Hypothalamus (tissue), 51 donors: Measurements from ENCODE around the gene STK4.
A peak's percentile ranks its signal among the peaks of the same experiment; 100 is the strongest.

Experiments used
- DNase-seq, 51 donors: peaks; one replicate each; lab custom pipeline; 2025; lab: John Stamatoyannopoulos, UW

STK4 gene

DNA sequence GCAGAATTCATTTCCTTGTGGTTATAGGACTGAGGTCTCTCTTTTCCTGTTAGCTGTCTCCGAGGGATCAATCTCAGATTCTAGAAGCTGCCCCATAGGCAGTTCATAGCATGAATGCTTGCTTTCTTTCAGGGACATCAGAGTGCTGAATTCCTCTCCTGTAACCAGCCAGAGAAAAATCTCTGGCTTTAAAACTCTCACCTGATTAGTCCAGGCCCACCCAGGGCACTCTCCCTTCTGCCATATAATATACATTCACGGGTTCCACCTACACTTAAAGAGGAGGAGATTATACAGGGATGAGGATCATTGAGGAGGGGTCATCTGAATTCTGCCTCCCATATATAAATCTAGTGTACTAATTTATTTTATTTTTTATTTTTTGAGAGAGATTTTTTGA, 136.8 kb downstream of the STK4 start:
- no peak for DNase-seq

DNA sequence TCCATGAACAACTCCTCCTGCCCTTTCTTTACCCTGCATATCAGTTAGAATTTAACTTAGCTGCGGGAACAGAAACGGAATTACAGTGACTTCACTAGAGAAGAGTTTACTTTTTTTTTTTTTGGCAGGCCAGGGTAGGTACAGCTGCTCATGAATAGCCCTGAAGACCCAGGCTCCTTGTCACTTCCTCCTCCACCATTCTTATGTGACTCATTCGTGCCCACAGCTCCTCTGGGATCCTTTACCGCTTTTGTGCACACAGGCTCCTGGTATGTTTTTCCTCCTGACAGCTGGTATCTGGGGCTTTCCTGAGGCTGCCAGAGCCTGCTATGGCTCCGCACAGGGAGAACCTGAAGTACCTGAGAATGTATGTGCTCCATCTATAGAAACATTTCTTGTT, 138.5 kb downstream of the STK4 start:
- peak in 1 of 51 donors; percentile 29 for DNase-seq

DNA sequence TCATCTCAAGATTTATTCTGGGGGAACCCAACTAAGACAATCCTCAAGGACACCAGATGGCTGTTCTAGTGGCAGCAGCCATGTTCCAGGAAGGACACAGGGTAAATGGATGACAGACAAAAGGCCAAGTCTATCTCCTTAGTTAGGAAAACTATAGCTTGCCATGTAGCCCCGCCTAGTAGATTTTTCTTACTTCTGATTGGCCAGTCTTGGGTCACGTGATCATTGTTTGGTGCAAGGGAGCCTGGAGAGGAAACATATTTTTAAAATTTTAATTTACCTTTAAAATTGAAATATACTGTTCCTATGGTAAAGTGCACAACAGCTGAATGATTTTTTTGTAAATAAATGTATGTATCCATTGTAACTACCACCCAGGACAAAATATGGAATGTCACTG, 139.0 kb downstream of the STK4 start:
- DNase-seq: no peak

DNA sequence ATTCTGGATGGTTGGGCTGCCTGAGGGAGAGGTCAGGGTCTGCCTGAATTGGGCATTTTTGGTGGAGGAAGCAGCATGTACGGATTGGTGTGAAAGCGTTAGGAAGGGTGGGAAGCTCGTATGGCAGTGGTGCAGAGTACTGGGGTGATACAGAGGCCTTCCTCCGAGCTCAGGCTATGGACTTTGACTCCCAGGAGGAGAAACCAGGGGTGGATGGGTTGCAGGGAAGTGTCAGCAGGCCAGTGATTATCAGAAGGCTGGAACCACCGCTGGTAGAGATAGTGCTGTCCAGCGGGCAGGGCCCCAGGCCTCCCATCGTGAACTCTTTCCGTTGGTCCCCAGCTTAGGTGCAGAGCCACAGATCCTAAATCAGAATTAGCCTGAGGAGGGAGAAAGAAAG, 143.3 kb downstream of the STK4 start:
- no peak for DNase-seq

DNA sequence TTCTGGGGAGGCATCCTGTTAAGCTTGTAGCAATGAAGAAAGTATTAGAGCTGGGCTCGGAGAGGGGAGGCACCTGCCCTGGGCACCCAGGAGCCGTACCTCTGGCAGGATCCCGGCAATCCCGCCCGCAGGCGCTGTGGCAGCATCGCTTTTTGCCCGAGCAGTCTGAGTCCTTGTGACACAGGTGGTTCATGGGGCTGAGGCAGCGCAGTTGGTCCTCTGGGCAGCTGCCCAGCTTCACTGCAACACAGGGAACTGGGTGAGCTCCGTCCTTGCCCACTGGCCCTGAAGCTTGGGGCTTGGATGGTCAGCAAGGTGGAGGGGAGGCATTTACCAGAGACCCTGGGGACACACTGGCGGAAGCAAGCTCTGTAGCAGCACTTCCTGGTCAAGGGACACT, 144.0 kb downstream of the STK4 start:
- no peak for DNase-seq

DNA sequence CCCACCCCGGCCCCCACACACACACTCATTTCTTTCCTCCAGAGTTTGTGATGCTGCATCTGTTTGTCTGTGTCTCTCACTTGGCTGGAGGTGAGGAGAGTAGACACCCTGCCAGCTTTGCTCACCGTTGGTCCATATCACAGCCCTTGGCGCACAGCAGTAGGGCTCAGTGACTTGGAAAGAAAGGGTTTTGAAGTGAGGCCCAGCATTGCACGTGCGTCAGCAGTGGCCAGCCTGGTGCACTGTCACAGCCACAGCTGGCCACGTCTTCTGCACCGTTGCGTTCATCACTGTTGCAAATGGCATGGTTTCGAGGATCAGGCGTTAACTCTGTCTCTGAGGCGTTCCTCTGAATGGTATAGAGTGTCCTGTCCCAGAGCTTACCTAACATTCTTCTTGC, 145.0 kb downstream of the STK4 start:
- no peak for DNase-seq

DNA sequence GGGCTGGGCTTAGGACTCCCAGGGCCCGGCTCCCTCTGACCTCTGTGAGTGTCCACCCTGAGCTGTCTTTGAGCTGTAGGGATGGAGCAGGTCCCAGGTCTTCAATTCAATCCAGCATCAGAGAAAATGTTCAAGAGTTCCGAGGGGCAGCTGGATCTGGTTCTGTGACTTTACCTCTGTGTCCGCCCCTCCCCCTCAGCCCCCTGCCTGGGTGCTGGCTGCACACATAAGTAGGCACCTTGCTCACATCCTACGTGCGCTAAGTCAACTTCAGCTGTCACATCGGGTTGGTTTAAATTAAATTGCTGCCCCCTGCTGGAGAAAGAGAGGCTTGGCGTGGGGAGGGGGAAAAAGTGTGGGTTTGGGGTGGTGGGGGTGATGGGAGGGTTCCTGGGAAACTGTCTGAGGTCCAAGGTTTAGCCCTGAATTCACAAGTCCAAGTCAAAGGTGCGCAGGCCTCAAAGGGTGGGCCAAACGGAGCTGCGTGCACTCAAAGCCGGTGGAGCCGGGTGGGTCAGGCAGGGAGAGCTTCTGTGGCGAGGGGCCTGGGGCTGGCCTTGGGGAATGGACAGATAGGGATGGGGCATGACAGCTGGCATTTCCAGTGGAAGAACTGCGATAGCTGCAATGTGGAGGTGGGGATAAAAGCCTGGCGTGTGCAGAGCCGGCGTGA, 145.6 kb downstream of the STK4 start:
- peak in 2 of 51 donors; percentile 8 to 11 for DNase-seq

DNA sequence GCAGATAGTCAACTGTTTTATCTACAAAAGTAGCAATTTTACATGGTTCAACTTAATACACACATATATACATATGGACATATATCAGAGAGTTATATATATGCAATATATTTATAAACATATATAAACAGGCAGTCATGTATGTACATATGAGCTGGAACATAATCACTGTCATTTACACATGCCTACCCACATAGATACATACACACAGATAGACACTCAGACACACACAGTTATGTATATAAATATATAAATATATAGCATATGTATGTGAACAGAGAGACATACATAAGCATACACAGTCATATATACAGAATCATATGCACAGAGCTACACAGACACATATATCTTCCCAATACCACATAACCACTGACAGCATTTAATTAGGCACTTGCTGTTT, 146.4 kb downstream of the STK4 start:
- no peak for DNase-seq

DNA sequence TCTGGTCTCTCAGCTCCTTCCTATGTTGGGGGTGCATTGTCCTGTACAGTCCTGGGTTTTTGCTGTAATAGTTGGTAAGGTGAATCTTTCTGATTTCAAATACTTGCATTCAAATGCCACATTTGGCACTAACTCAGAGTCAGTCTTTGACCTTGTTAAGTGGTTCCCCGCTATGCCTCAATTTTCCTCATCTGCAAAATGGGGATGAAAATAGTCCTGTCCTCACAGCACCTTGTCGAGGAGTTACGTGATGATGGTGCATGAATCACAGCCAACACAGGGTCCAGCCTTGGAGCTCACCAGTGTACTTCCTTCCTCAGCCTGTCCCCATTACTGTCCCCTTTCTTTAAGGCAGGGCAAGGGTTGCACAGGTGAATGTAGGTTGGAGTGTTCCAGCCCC, 147.6 kb downstream of the STK4 start:
- DNase-seq: no peak

DNA sequence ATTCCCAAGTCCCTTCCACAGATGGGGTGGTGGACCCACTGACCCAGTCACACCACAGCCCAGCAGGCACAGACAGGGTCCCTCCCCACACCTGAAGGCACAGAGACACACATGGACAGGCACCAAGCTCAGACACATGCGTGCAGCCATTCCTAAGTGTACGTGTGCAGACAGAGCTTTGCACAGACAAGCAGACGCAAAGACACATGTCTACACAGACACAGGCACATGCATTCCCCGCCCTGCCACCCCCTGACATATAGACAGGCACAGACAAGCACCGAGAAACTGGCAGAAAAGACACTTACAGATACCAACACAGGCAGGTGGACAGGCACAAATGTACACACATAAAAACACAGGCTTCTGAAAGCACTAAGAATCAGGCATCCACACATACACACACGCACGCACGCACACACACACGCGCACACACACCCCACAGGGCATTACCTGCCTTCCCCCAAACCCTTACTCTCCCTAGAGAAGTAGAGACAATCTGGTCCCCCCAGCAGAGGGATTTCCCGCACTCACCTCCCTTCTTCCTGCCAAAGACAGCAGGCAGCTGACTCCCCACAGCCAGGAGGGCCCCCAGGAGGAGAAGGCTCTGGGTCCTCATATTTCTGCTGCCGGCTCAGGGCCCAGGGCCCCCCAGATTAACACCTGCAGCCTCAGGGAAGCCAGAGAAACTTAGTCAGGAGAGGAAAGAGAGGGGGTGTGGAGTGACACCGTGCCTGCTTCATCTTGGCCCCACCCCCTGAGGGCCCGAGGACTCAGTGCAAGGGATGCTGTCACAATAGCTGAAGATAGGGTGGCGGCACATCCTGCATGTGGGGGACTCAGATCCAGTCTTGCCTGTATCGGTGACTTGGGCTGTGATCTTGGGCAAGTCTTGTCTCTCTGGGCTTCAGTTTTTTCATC, 148.4 kb downstream of the STK4 start, which contains the start of gene WFDC5:
TSS of gene WFDC5 (minus strand) at position 710 of the 921 bp plus-strand sequence. CDS start at position 619, 91 bp downstream.
- DNase-seq: no peak

DNA sequence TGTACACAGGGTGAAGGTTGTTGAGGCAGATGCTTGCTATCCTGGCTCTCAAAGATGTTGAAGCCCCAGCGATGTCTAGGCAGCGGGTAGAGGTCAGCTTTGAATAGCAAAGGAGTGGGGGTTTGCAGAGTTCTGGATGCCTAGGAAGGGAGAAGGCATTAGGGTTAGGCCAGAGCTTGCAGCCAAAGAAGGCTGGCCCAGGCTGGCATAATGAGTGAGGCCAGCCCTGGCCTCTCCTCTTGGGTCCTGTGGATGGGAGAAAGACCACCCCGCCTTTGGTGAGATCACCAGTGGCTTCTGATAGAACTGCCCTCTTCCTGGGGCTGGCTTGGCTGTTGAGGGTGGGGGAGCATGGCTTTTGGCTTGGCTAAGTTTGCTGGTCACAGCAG, 149.1 kb downstream of the STK4 start:
- no peak for DNase-seq

DNA sequence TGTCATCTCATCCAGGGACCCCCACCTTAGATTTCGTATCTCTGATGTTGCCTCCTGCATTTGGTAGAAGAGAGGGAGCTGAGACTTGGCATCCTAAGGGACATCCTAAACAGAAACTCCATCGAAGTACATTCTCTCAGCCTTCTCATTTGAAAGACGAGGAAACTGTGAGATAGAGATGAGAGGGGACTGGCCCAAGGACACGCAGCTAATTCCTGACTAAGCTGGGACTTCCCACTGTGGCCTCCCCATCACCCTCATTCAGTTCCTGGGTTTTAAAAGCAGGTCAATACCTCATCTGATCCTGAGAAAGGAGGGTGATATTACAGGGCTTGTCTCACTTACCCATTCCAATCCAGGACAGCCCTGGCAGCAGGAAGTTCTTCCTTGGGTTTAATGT, 149.5 kb downstream of the STK4 start:
- DNase-seq: no peak

DNA sequence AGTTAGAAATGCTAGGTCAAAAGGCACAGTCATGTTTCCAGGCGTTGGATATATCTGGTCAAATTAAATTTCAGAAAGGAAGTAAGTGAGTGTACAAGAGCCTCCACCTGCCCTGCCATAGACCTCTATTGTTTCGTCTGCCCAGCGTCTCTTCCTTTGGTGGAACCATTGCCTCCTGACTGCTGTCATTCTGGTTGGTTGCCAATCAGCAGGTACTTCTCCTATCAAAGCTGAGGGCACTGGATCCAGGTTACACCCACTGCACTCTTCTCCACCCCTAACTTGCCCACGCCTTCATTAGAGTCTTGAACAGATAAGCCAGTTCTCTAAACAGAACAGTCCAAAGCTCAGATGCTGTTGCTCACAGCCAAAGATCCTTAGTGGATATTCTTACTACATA, 151.3 kb downstream of the STK4 start:
- no peak for DNase-seq

DNA sequence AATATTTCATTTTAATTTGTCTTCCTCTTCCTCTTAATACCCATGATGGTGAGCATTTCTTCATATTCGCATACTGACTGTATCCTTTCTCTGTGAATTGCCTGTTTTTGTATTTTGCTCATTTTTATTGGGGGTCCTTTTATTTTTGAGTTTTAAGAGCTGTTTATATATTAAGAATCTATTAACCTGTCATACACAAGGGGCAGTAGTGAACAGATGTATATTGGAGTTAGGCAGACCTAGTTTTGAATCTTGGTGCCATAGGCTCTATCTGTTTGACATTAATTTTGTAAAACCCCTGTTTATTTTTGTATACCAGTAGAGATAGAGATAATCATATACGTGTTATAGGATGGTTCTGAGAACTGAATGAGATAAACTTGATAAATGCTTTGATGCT, 151.7 kb downstream of the STK4 start:
- DNase-seq: no peak

DNA sequence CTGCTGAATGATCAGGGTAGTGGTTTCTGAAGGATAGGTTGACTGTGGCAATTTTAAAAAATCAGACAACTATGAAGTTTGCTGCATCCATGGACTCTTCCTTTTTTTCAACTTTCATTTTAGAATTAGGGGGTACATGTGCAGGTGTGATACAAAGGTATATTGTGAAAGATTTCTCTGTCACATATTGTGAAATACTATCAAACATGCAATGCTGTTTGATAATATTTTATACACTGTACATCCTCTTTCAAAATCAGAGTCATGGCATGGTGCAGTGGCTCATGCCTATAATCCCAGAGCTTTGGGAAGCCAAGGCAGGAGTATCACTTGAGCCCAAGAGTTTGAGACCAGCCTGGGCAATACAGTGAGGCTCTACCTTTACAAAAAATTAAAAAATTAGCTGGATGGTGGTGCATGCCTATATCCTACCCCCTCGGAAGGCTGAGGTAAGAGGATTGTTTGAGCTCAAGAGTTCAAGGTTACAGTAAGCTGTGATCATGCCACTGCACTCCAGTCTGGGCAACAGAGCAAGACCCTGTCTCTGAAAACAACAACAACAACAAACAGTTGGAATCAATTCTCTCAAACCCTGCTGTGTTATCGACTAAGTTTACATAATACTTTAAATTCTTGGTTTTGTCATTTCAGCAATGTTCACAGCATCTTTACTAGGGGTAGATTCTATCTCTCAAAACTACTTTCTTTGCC, 153.4 kb downstream of the STK4 start:
- no peak for DNase-seq

DNA sequence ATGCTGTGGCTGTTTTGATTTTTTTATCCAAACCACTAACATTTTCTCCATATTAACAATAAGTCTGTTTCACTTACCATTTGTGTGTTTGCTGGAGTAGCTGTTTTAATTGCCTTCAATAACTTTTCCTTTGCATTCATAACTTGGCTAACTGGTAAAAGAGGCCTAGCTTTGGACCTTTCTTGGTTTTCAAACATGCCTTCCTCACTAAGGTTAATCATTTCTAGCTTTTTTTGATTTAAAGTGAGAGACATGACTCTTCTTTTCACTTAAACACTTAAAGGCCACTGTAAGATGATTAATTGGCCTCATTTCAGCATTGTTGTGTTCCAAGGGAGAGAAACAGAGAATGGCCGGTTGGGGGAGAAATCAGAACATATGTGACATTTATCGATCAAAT, 155.1 kb downstream of the STK4 start:
- DNase-seq: no peak

DNA sequence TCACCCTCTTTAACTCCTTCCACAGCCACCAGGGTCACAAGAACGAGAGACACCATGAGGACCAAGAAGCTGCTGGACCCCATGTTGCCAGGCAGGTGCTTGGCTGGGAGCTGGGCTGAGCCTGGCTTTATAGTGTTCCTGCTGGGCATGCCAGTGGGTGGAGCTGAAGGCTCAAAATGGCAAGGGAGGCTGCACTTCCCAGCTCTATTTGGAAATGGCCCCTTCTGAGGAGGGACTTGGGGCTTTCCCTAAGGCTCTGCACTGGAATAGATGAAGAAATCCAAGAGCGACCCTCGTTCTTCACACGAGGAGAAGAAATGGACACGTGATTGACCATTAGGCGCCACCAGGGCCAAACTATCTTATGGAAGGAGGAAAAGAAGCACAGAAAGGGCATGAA, 158.1 kb downstream of the STK4 start, which contains the start of gene WFDC12:
TSS of gene WFDC12 (minus strand) at position 101 of the 400 bp plus-strand sequence. CDS start at position 83, 18 bp downstream.
- no peak for DNase-seq

DNA sequence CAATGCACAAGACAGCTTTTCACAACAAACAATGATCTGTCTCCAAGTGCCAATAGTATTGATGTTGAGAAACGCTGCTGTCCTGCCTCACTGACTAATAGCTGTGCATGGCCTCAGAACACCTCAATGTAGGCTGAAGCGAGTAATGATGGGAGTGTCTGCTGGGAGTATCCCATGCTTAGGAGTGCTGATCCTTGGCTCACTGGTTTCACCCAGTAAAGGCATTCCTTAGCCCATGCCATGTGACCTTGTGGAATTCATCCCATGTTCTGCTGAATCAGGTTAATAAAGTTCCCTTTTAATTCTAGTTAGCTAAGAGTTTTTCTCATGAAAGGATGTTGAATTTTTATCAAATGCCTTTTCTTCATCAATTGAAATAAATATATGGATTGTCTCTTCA, 161.8 kb downstream of the STK4 start:
- DNase-seq: no peak
